Stomach (tissue), 4 donors: ENCODE results near the gene DHRS1.

Source experiments
- POLR2A ChIP-seq, 4 donors: fragments of 450-650 bp; IDR thresholded peaks; one replicate each; pipeline ENCODE4 v1.6.1; 2016; ENCODE audit warnings: antibody characterized with exemption in 4 of 4, control low read depth in 2 of 4, mild to moderate bottlenecking in 1 of 4, moderate library complexity in 1 of 4
- POLR2AphosphoS5 ChIP-seq, 3 donors: sonication (generic); formaldehyde crosslinking; IDR thresholded peaks; one replicate each; pipeline ENCODE4 v1.6.1; 2016; ENCODE audit warnings: antibody characterized with exemption in 3 of 3

DNA sequence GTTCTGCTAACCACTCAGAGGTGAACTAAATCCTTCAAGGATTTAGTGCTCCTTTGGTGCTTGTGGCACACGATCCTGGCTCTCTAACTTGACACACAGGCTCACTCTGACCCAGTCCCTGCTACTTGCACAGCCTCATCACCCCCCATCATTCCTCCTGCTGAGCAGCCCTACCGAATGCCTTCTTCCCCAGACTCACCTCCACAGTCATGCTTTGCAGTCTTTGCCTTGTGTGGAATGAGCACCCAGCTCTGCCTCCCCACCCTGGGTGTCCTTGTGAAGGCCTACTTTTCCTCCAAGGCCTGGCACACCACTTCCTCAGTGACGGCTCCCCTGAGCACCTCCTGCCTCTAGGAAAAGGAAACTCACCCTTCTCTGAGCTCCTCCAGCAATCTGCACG is 49.2 kb downstream of the DHRS1 start:
- TF ChIP-seq POLR2AphosphoS5 (IDR thresholded peaks at IDR 0.05) (no peak), POLR2A (IDR thresholded peaks at IDR 0.05) (no peak)
